ENCODE measurements around the gene MAPK8.

GRCh38 chr10:48257407-48257961, 49.0 kb upstream of the MAPK8 start:
- TF ChIP-seq EZH2 (IDR thresholded peaks at IDR 0.05; ENCODE audit: insufficient read depth, low read length): no peak
- TF ChIP-seq CTCF (IDR thresholded peaks at IDR 0.05; ENCODE audit: insufficient read depth, low read depth, low read length): no peak
